GM19193 (cell line): ENCODE results near the gene CACNA1A.

ENCODE experiments used
- POLR2A ChIP-seq: IDR thresholded peaks from 4 replicates; pipeline ENCODE4 v1.6.1; 2011; ENCODE audit not compliant: insufficient read depth, insufficient read length; ENCODE audit errors: extremely low read depth

Gene CACNA1A

GRCh38 chr19:13238891-13239534, 267.3 kb downstream of the CACNA1A start:
- no peak for TF ChIP-seq POLR2A

- TF ChIP-seq POLR2A, result no peak
These were observed 271.8 kb downstream of the CACNA1A start for GRCh38 chr19:13234518-13234917.

- TF ChIP-seq POLR2A, result no peak
These were observed 274.6 kb downstream of the CACNA1A start for GRCh38 chr19:13231663-13232062.

GRCh38 chr19:13229246-13229645, 277.0 kb downstream of the CACNA1A start:
- TF ChIP-seq POLR2A, result no peak

- TF ChIP-seq POLR2A, result no peak
These were observed 277.7 kb downstream of the CACNA1A start for GRCh38 chr19:13228561-13228960.

GRCh38 chr19:13226983-13227382, 279.3 kb downstream of the CACNA1A start:
- TF ChIP-seq POLR2A, result no peak

GRCh38 chr19:13225973-13226865, 280.1 kb downstream of the CACNA1A start:
- no peak for TF ChIP-seq POLR2A

GRCh38 chr19:13225085-13225484, 281.2 kb downstream of the CACNA1A start:
- TF ChIP-seq POLR2A, result no peak

- TF ChIP-seq POLR2A, result no peak
These were observed 285.4 kb downstream of the CACNA1A start for GRCh38 chr19:13220847-13221246.

- no peak for TF ChIP-seq POLR2A
These were observed 290.5 kb downstream of the CACNA1A start for GRCh38 chr19:13215572-13216380.

- no peak for TF ChIP-seq POLR2A
These were observed 292.1 kb downstream of the CACNA1A start for GRCh38 chr19:13214036-13214730.

- TF ChIP-seq POLR2A, result no peak
These were observed 293.4 kb downstream of the CACNA1A start for GRCh38 chr19:13212759-13213330.

- no peak for TF ChIP-seq POLR2A
These were observed 294.6 kb downstream of the CACNA1A start for GRCh38 chr19:13211426-13212308.

- TF ChIP-seq POLR2A, result no peak
These were observed 295.3 kb downstream of the CACNA1A start for GRCh38 chr19:13210941-13211340.

- no peak for TF ChIP-seq POLR2A
These were observed 295.9 kb downstream of the CACNA1A start for GRCh38 chr19:13210339-13210775.
